LNCaP clone FGC (cell line): ENCODE results near the gene PANX2.

Source experiments
- DNase-seq: peaks from one replicate; pipeline ENCODE4 v3.0.0-alpha.2; 2011; ENCODE audit warnings: low read depth
- H3K4me3 ChIP-seq: 2 replicates; pipeline ENCODE4 v1.5.1; 2011; ENCODE audit warnings: mild to moderate bottlenecking, low read depth, low read length, control low read depth
- TF ChIP-seq, protein P1 (sequence below): IDR thresholded peaks from 2 replicates; pipeline ENCODE4 v1.5.1; 2012; ENCODE audit warnings: mild to moderate bottlenecking; ENCODE audit not compliant: control insufficient read depth, insufficient read depth; ENCODE audit errors: extremely low read depth

The PANX2 gene

DNA sequence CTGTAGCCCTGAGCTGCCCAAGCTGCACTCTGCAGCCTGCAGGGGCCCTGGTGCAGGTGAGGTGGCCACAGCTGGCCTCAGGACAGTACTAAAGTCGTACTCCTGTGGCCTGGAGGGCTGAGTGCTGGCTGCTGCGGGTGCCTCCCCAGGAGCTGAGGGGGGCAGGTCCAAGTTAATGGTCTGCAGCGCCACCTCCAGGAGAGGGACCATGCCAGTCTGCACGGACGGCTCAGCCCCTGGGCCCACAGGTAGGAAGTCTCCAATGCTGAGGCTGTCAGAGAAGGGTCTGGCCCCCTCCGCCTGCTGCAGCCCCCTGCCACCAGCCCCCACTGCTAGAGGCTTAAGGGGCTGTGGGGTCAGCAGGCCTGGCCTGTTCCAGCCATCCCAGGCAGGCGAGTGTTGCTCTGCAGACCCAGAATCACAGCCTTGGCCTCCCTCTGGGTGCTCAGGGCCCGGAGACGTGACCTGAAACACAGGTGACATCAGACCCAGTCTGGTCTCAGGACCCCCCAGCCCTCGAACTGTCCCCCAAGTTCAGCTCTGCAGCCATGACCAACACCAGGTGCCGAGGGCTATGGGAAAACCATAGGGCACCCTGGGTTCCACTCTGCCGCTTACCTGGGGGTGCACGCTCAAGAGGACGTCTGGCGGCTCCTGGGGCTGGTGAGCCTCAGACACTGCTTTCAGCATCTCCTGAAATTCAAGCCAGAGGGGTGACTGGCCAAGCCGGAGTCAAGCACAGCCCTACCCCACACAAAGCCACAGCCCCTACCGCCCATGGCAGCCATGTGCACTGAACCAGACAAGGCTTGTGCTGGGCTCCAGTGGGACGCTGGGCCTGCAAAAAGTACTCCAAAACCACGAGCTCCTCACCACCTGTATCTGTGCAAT is 51.1 kb downstream of the PANX2 start:
- no peak overlapping the region for H3K4me3 ChIP-seq
- DNase-seq, result no peak
- TF ChIP-seq, protein P1, sequence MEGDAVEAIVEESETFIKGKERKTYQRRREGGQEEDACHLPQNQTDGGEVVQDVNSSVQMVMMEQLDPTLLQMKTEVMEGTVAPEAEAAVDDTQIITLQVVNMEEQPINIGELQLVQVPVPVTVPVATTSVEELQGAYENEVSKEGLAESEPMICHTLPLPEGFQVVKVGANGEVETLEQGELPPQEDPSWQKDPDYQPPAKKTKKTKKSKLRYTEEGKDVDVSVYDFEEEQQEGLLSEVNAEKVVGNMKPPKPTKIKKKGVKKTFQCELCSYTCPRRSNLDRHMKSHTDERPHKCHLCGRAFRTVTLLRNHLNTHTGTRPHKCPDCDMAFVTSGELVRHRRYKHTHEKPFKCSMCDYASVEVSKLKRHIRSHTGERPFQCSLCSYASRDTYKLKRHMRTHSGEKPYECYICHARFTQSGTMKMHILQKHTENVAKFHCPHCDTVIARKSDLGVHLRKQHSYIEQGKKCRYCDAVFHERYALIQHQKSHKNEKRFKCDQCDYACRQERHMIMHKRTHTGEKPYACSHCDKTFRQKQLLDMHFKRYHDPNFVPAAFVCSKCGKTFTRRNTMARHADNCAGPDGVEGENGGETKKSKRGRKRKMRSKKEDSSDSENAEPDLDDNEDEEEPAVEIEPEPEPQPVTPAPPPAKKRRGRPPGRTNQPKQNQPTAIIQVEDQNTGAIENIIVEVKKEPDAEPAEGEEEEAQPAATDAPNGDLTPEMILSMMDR, result no peak

DNA sequence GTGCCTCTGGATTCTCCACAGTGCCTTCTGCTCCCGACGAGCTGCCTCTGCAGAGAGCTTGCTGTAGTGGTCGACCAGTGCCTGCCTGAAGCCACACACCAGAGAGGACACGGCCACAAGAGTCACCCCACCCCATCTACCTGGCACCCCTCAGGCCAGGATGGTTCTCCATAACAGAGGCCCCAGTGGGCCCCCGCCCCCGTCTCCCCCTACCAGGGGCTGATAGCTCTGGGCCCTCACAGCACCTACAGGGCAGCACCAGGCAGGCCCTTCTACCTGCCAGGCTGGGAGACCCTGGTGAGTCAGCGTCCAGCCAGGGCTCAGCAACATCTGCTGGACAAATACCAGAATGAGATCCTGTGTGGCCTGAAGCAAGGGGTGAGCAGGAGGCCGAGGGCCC is 52.0 kb downstream of the PANX2 start:
- TF ChIP-seq, protein P1, result no peak
- no peak for DNase-seq
- H3K4me3 ChIP-seq, result no peak overlapping the region

DNA sequence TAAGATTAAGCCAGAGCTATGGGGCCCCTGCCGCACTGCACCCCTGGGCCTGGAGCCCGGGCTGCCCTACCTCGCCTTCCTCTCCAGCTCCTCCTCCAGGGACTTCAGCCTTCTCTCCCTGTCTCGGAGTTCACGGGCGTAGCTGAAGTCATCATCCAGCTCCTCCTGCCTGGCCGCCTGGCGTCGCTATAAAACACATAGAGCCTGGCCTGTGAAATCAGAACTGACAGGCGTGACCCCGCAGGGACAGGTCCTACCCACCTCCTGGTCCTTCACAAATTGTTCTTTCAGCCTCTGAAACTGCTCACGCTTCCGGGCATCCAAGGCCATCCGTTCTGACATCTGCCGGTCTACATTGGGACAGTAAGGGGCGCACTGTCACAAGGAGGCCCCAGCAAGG is 53.5 kb downstream of the PANX2 start:
- no peak for DNase-seq
- TF ChIP-seq, protein P1, result no peak
- H3K4me3 ChIP-seq, result no peak overlapping the region

DNA sequence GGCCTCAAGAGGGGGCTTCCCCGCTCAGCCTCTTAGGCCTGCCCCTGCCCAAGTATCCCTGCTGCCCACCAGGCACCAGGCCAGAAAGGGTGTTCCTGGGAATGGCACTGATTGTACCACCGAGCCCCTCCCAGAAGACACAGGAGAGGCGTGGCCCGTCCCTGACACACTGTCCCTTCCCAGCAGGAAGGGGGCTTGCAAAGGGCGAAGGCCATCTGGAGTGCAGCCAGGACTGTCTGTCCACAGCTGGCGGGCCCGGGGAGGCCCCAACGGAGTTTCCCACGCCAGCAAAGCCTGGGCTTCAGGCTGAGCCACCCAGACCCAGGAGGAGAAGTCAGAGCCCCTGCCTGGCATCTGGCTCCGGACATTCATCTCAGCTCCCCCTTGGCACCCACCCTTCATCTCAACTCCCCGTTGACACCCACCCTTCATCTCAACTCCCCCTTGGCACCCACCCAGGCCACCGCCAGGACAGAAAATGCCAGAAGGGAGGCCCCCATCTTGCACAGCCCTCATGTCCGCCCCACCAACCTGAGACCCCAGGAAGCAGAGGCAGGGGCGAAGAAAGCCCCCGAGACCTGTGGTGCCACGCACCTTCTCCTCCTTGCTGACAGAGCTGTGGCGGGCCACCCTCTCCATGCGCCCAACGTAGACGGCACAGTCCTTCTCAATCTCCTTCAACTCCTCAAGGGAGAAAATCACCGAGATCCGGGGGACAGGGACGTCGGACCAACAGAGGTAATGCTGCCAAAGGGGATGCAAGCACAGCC is 54.9 kb downstream of the PANX2 start:
- no peak overlapping the region for H3K4me3 ChIP-seq
- TF ChIP-seq, protein P1, result no peak
- no peak for DNase-seq

DNA sequence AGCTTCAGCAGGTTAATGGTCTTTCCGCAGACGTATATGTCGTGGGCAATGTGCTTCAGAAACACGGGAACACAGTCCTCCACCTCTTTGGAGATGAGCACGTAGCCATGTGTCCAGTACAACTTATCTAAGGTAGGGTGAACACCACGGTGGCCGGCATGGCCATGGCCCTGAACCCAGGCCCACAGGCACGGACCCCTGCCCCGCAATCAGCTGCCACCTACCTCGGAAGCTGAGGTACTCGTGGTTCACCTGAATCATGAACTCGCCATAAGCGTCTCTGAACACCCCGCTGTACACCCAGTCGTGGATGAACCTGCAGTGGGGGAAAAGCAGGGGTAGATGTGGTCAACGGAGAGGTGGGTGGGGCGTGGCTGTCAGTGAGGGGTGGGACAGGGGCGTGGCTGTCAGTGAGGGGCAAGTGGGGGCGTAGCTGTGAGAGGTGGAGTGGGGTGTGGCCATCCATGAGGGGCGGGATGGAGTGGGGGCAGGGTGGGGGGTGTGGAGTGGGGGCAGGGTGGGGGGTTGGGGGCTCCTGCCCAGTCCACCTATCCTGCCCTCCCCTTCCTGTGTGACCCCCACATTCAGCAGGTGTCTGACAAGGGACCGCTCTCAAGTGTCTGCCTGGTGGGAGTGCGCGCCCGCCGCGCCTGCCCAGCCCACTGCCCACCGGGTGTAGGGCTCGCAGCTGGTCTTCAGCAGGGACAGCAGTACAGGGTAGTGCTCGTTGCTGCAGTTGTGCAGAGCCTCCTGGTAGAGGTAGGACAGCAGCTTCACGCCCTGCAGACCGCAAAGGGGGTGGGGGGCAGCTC is 55.7 kb downstream of the PANX2 start:
- TF ChIP-seq, protein P1, result no peak
- DNase-seq, result no peak
- H3K4me3 ChIP-seq, result no peak overlapping the region

DNA sequence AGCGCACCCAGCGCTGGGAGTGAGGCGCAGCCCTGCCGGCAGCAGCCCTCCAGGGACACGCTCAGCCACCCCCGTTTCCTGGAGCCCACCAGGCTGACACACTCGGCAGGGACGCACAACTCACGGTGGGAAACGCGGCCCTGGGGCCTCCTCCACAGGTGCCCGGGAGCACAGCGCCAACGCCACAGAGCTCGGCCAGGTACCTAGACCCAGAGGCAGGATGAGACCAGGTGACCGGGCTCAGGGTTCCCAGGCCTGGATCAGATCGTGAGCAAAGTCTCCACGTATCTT is 56.3 kb downstream of the PANX2 start:
- no peak for DNase-seq
- TF ChIP-seq, protein P1, result no peak
- H3K4me3 ChIP-seq, result no peak overlapping the region
